Bronchial epithelial cell (primary cell): ENCODE measurements around the gene ATP1B3. TPM values are rescaled to one million over a fixed set of nuclear protein-coding genes. Genes with fewer than 3 reads are reported as not detected.
"Not testable (repeated sequence)": the region's sequence is repeated elsewhere in the genome, so short reads cannot be mapped to it uniquely, and the experiment has no call there.

Experiments
- DNase-seq: peaks from one replicate; pipeline ENCODE4 v3.0.0-alpha.2; 2010; ENCODE audit warnings: low read depth
- FAIRE-seq: peaks from 2 replicates; lab custom pipeline; 2011; peaks lifted over from hg19 to GRCh38; lab: Jason Lieb, UNC
- H3K27me3 ChIP-seq: 2 replicates; pipeline ENCODE4 v1.5.1; 2011; ENCODE audit warnings: low read length; ENCODE audit not compliant: control insufficient read depth, insufficient read depth
- H3K36me3 ChIP-seq: 2 replicates; pipeline ENCODE4 v1.5.1; 2011; ENCODE audit warnings: low read length; ENCODE audit not compliant: control insufficient read depth, insufficient read depth
- H3K4me3 ChIP-seq: 2 replicates; pipeline ENCODE4 v1.5.1; 2011; ENCODE audit warnings: mild to moderate bottlenecking, low read depth, low read length, control low read depth
- CTCF ChIP-seq: IDR thresholded peaks from 2 replicates; pipeline ENCODE4 v1.5.1; 2011; ENCODE audit warnings: mild to moderate bottlenecking, moderate library complexity, low read length, control low read depth, inconsistent platforms; ENCODE audit not compliant: insufficient read depth, severe bottlenecking
- total RNA-seq: library from RNA; depleted of rRNA; stranded (reverse); fragments of >200 nt; gene quantifications from 2 replicates; pipeline ENCODE4 v1.2.1, GENCODE V29; 2014

The ATP1B3 gene
- total RNA-seq, 1 donor from 2014 or later = 89.5 TPM

GRCh38 chr3:141915766-141916165 is 39.3 kb downstream of the ATP1B3 start:
- H3K4me3 ChIP-seq = no peak overlapping the region
- DNase-seq (no peak), FAIRE-seq (no peak)
- peaks cover 15% of the 10 kb centered on the region for H3K36me3 ChIP-seq
- no peak for TF ChIP-seq CTCF
- H3K27me3 ChIP-seq = no peaks in the 10 kb centered on the region

GRCh38 chr3:141920701-141921100 is 44.3 kb downstream of the ATP1B3 start:
- Histone ChIP-seq H3K36me3 (peaks cover 12% of the 10 kb centered on the region), H3K27me3 (no peaks in the 10 kb centered on the region), H3K4me3 (no peak overlapping the region)
- FAIRE-seq (no peak), DNase-seq (no peak)
- TF ChIP-seq CTCF = no peak

GRCh38 chr3:141921316-141921715 is 44.9 kb downstream of the ATP1B3 start:
- no peaks in the 10 kb centered on the region for H3K27me3 ChIP-seq
- FAIRE-seq = no peak

GRCh38 chr3:141925677-141926076 is 49.2 kb downstream of the ATP1B3 start:
- H3K27me3 ChIP-seq, H3K4me3 ChIP-seq, H3K36me3 ChIP-seq, DNase-seq: not testable (repeated sequence)
- FAIRE-seq = peak; percentile 89

More at GRCh38 chr3:141921316-141921715, 44.9 kb downstream of the ATP1B3 start:
- DNase-seq = no peak
- TF ChIP-seq CTCF = no peak
- Histone ChIP-seq H3K36me3 (peaks cover 12% of the 10 kb centered on the region), H3K4me3 (no peak overlapping the region)

GRCh38 chr3:141926929-141927328 is 50.5 kb downstream of the ATP1B3 start:
- FAIRE-seq (no peak), DNase-seq (no peak)
- Histone ChIP-seq H3K36me3 (peaks cover 2% of the 10 kb centered on the region), H3K27me3 (no peaks in the 10 kb centered on the region), H3K4me3 (no peak overlapping the region)
- TF ChIP-seq CTCF = no peak

GRCh38 chr3:141928631-141929270 is 52.3 kb downstream of the ATP1B3 start:
- FAIRE-seq (peak; percentile 36), DNase-seq (no peak)
- TF ChIP-seq CTCF = no peak
- Histone ChIP-seq H3K4me3 (no peak overlapping the region), H3K27me3 (no peaks in the 10 kb centered on the region), H3K36me3 (no peaks in the 10 kb centered on the region)
